Fibroblast of lung (primary cell): ENCODE measurements around the gene SLC16A5. TPM values are rescaled to one million over a fixed set of nuclear protein-coding genes. Genes with fewer than 3 reads are reported as not detected.
"Not testable (repeated sequence)": the region's sequence is repeated elsewhere in the genome, so short reads cannot be mapped to it uniquely, and the experiment has no call there.

Experiments used
- DNase-seq, 2 donors: peaks; one replicate each; pipeline versions ENCODE4 v3.0.0 to v3.0.0-alpha.2; 2010; ENCODE audit warnings: low read depth in 2 of 2
- H2AFZ ChIP-seq: 2 replicates; pipeline ENCODE4 v1.5.1; 2012; ENCODE audit warnings: low read length, control low read depth, inconsistent platforms
- H3K27ac ChIP-seq: 2 replicates; pipeline ENCODE4 v1.5.1; 2011; ENCODE audit warnings: low read length, control low read depth; ENCODE audit not compliant: insufficient read depth
- H3K27me3 ChIP-seq: 2 replicates; pipeline ENCODE4 v1.5.1; 2011; ENCODE audit warnings: mild to moderate bottlenecking, low read length; ENCODE audit not compliant: control insufficient read depth, insufficient read depth
- H3K36me3 ChIP-seq: 2 replicates; pipeline ENCODE4 v1.5.1; 2011; ENCODE audit warnings: low read length; ENCODE audit not compliant: control insufficient read depth, insufficient read depth
- H3K4me1 ChIP-seq: 2 replicates; pipeline ENCODE4 v1.5.1; 2011; ENCODE audit warnings: low read length; ENCODE audit not compliant: control insufficient read depth, insufficient read depth; ENCODE audit errors: extremely low read depth
- H3K4me2 ChIP-seq: 2 replicates; pipeline ENCODE4 v1.5.1; 2011; ENCODE audit warnings: low read length, control low read depth; ENCODE audit not compliant: insufficient read depth; ENCODE audit errors: extremely low read depth
- H3K4me3 ChIP-seq, 4 experiments: fragments of 200-600 bp in 1 of 4; sonication (generic) in 1 of 4; replicated peaks in 1 of 4; 2 replicates each; pipeline ENCODE4 v1.5.1; 2011 to 2016; ENCODE audit warnings: low read length in 4 of 4, low read depth in 3 of 4, mild to moderate bottlenecking in 3 of 4, control low read depth in 2 of 4, inconsistent platforms in 1 of 4, mixed read lengths in 1 of 4; ENCODE audit not compliant: insufficient read depth in 1 of 4; ENCODE audit errors: control extremely low read depth in 1 of 4
- H3K79me2 ChIP-seq: 2 replicates; pipeline ENCODE4 v1.5.1; 2012; ENCODE audit warnings: mild to moderate bottlenecking, low read length, inconsistent platforms; ENCODE audit not compliant: control insufficient read depth, insufficient read depth
- H3K9ac ChIP-seq: 2 replicates; pipeline ENCODE4 v1.5.1; 2011; ENCODE audit warnings: mild to moderate bottlenecking, low read length, control low read depth; ENCODE audit not compliant: insufficient read depth
- H3K9me3 ChIP-seq: 2 replicates; pipeline ENCODE4 v1.5.1; 2012; ENCODE audit warnings: low read depth, low read length; ENCODE audit not compliant: control insufficient read depth, insufficient read depth
- H4K20me1 ChIP-seq: 2 replicates; pipeline ENCODE4 v1.5.1; 2011; ENCODE audit warnings: low read length; ENCODE audit not compliant: control insufficient read depth, insufficient read depth; ENCODE audit errors: extremely low read depth
- CTCF ChIP-seq, 2 donors: IDR thresholded peaks in 1 of 2; conservative IDR thresholded peaks in 1 of 2; 1 replicate in 1 of 2; 2 replicates in 1 of 2; pipeline ENCODE4 v1.5.1; 2011 to 2012; ENCODE audit warnings: low read length in 2 of 2, control low read depth in 1 of 2, inconsistent platforms in 1 of 2, low read depth in 1 of 2, mild to moderate bottlenecking in 1 of 2
- EZH2 ChIP-seq: IDR thresholded peaks from 2 replicates; pipeline ENCODE4 v1.5.1; 2012; ENCODE audit warnings: low read length, control low read depth, mild to moderate bottlenecking; ENCODE audit errors: missing control alignments
- polyA plus RNA-seq, 2 donors: library from polyadenylated mRNA; depleted of rRNA in 1 of 2; stranded (reverse) in 1 of 2; unstranded in 1 of 2; fragments of >200 nt; gene quantifications; 2 replicates each; pipeline ENCODE4 v1.2.1, GENCODE V29; 2011 to 2012; ENCODE audit warnings: missing spikeins in 1 of 2
- total RNA-seq: library from RNA; depleted of rRNA; stranded (reverse); fragments of >200 nt; gene quantifications from 2 replicates; pipeline ENCODE4 v1.2.1, GENCODE V29; 2014

SLC16A5 gene
- total and polyA plus RNA-seq, 2 donors (not counting 1 experiment from before 2014, with no cell fraction given) = 1.5 to 8.4 TPM

- peak overlapping the region; percentile 80 for H3K27ac ChIP-seq
- peak overlapping the region; percentile 73 for H3K9ac ChIP-seq
- TF ChIP-seq EZH2 (no peak), CTCF (conservative IDR thresholded peaks at IDR 0.05 in 1 of 2, IDR thresholded peaks at IDR 0.05 in 1 of 2; ENCODE audit: low read depth in 1 of 2, low read length in 2 of 2) (peak; percentile 42 to 62)
- no peak overlapping the region for H2AFZ ChIP-seq
- no peaks in the 10 kb centered on the region for H3K9me3 ChIP-seq
- DNase-seq = peak; percentile 57 to 60
- no peaks in the 10 kb centered on the region for H3K79me2 ChIP-seq
- no peaks in the 10 kb centered on the region for H4K20me1 ChIP-seq
- H3K4me1 ChIP-seq = no peaks in the 10 kb centered on the region
- H3K4me3 ChIP-seq = peak overlapping the region; percentile 67 to 87 (median 78)
- H3K27me3 ChIP-seq = no peaks in the 10 kb centered on the region
- peak overlapping the region; percentile 81 for H3K4me2 ChIP-seq
- peaks cover 12% of the 10 kb centered on the region for H3K36me3 ChIP-seq
These were observed 43.0 kb downstream of the SLC16A5 start for GRCh38 chr17:75130632-75131277.

GRCh38 chr17:75131278-75132017 lies 43.7 kb downstream of the SLC16A5 start, which contains the start of gene NT5C:
Gene NT5C (minus strand): TSS chr17:75131742. CDS start chr17:75131707, 35 bp downstream.
- H3K79me2 ChIP-seq = no peaks in the 10 kb centered on the region
- H3K4me2 ChIP-seq = peak within 1 kb of the TSS; percentile 81
- no peaks in the 10 kb centered on the region for H3K27me3 ChIP-seq
- H3K27ac ChIP-seq = peak within 1 kb of the TSS; percentile 80
- peaks cover 15% of the 10 kb centered on the region for H3K36me3 ChIP-seq
- TF ChIP-seq EZH2 (no peak), CTCF (conservative IDR thresholded peaks at IDR 0.05 in 1 of 2, IDR thresholded peaks at IDR 0.05 in 1 of 2; ENCODE audit: low read depth in 1 of 2, low read length in 2 of 2) (peak; percentile 34 to 70)
- H3K9me3 ChIP-seq = no peaks in the 10 kb centered on the region
- H3K9ac ChIP-seq = peak within 1 kb of the TSS; percentile 73
- peak; percentile 74 to 76 for DNase-seq
- peak within 1 kb of the TSS; percentile 73 for H2AFZ ChIP-seq
- H4K20me1 ChIP-seq = no peaks in the 10 kb centered on the region
- no peaks in the 10 kb centered on the region for H3K4me1 ChIP-seq
- peak within 1 kb of the TSS; percentile 67 to 87 (median 78) for H3K4me3 ChIP-seq

- not testable (repeated sequence) for H3K9me3 ChIP-seq, H3K4me1 ChIP-seq, DNase-seq, H4K20me1 ChIP-seq, H3K79me2 ChIP-seq, H3K27me3 ChIP-seq
- Histone ChIP-seq H3K9ac (peak overlapping the region; percentile 73), H3K27ac (peak overlapping the region; percentile 80), H2AFZ (peak overlapping the region; percentile 73), H3K4me2 (peak overlapping the region; percentile 81), H3K4me3 (peak overlapping the region; percentile 62 to 87 (median 75)), H3K36me3 (peaks cover 15% of the 10 kb centered on the region)
These were observed 44.6 kb downstream of the SLC16A5 start for GRCh38 chr17:75132018-75133000.
